ENCODE measurements around the gene PLD5.
"Not testable (repeated sequence)": the region's sequence is repeated elsewhere in the genome, so short reads cannot be mapped to it uniquely, and the experiment has no call there.

PLD5 gene

GRCh38 chr1:242427519-242427918 lies 97.0 kb downstream of the PLD5 start:
- in situ Hi-C loops (cut with HindIII; ENCODE audit: low sequenced_read_pairs), result no loop called here

GRCh38 chr1:242426271-242426905 lies 98.1 kb downstream of the PLD5 start:
- in situ Hi-C loops (cut with HindIII; ENCODE audit: low sequenced_read_pairs), result no loop called here

GRCh38 chr1:242425232-242425631 lies 99.3 kb downstream of the PLD5 start:
- in situ Hi-C loops (cut with HindIII; ENCODE audit: low sequenced_read_pairs), result no loop called here

GRCh38 chr1:242416657-242417056 lies 107.8 kb downstream of the PLD5 start:
- in situ Hi-C loops (cut with HindIII; ENCODE audit: low sequenced_read_pairs), result no loop called here

GRCh38 chr1:242412921-242413320 lies 111.6 kb downstream of the PLD5 start:
- in situ Hi-C loops (cut with HindIII; ENCODE audit: low sequenced_read_pairs), result no loop called here

- in situ Hi-C loops (cut with HindIII; ENCODE audit: low sequenced_read_pairs), result no loop called here
Observed at GRCh38 chr1:242411901-242412300, 112.6 kb downstream of the PLD5 start.

GRCh38 chr1:242405947-242406346 lies 118.5 kb downstream of the PLD5 start:
- in situ Hi-C loops (cut with HindIII; ENCODE audit: low sequenced_read_pairs), result no loop called here

- in situ Hi-C loops (cut with HindIII; ENCODE audit: low sequenced_read_pairs), result no loop called here
Observed at GRCh38 chr1:242404296-242404695, 120.2 kb downstream of the PLD5 start.

GRCh38 chr1:242402956-242403355 lies 121.5 kb downstream of the PLD5 start:
- in situ Hi-C loops (cut with HindIII; ENCODE audit: low sequenced_read_pairs), result no loop called here

- in situ Hi-C loops (cut with HindIII; ENCODE audit: low sequenced_read_pairs), result no loop called here
Observed at GRCh38 chr1:242401937-242402336, 122.6 kb downstream of the PLD5 start.

- in situ Hi-C loops (cut with HindIII; ENCODE audit: low sequenced_read_pairs), result no loop called here
Observed at GRCh38 chr1:242398351-242398750, 126.1 kb downstream of the PLD5 start.

GRCh38 chr1:242391896-242392295 lies 132.6 kb downstream of the PLD5 start:
- in situ Hi-C loops (cut with HindIII; ENCODE audit: low sequenced_read_pairs), result no loop called here

- in situ Hi-C loops (cut with HindIII; ENCODE audit: low sequenced_read_pairs), result not testable (repeated sequence)
Observed at GRCh38 chr1:242376121-242376520, 148.4 kb downstream of the PLD5 start.

GRCh38 chr1:242350446-242350845 lies 174.1 kb downstream of the PLD5 start:
- in situ Hi-C loops (cut with HindIII; ENCODE audit: low sequenced_read_pairs), result not testable (repeated sequence)

GRCh38 chr1:242349636-242350035 lies 174.9 kb downstream of the PLD5 start:
- in situ Hi-C loops (cut with HindIII; ENCODE audit: low sequenced_read_pairs), result no loop called here

- in situ Hi-C loops (cut with HindIII; ENCODE audit: low sequenced_read_pairs), result not testable (repeated sequence)
Observed at GRCh38 chr1:242330865-242331264, 193.6 kb downstream of the PLD5 start.

GRCh38 chr1:242327381-242327780 lies 197.1 kb downstream of the PLD5 start:
- in situ Hi-C loops (cut with HindIII; ENCODE audit: low sequenced_read_pairs), result not testable (repeated sequence)

GRCh38 chr1:242321981-242322380 lies 202.5 kb downstream of the PLD5 start:
- in situ Hi-C loops (cut with HindIII; ENCODE audit: low sequenced_read_pairs), result not testable (repeated sequence)

GRCh38 chr1:242318140-242318539 lies 206.4 kb downstream of the PLD5 start:
- in situ Hi-C loops (cut with HindIII; ENCODE audit: low sequenced_read_pairs), result no loop called here

- in situ Hi-C loops (cut with HindIII; ENCODE audit: low sequenced_read_pairs), result not testable (repeated sequence)
Observed at GRCh38 chr1:242314865-242315264, 209.6 kb downstream of the PLD5 start.

- in situ Hi-C loops (cut with HindIII; ENCODE audit: low sequenced_read_pairs), result not testable (repeated sequence)
Observed at GRCh38 chr1:242314085-242314649, 210.3 kb downstream of the PLD5 start.

- in situ Hi-C loops (cut with HindIII; ENCODE audit: low sequenced_read_pairs), result not testable (repeated sequence)
Observed at GRCh38 chr1:242308681-242309080, 215.8 kb downstream of the PLD5 start.

- in situ Hi-C loops (cut with HindIII; ENCODE audit: low sequenced_read_pairs), result not testable (repeated sequence)
Observed at GRCh38 chr1:242293781-242294180, 230.7 kb downstream of the PLD5 start.
